Lower lobe of right lung (tissue), 2 donors: ENCODE results near the gene TFB2M. TPM values are rescaled to one million over a fixed set of nuclear protein-coding genes. Genes with fewer than 3 reads are reported as not detected.

Experiments
- ATAC-seq, 2 donors: fragments of 200-7000 bp; cut with Tn5 transposase; one replicate each; pipeline ENCODE4 v1.9.1; 2020 to 2022; ENCODE audit warnings: mild to moderate bottlenecking in 2 of 2, moderate library complexity in 2 of 2
- DNase-seq: peaks from one replicate; pipeline ENCODE4 v3.0.0-alpha.2; 2020
- H3K27ac ChIP-seq: fragments of 200-600 bp; one replicate; pipeline ENCODE4 v1.8.0; 2022
- H3K27me3 ChIP-seq: fragments of 200-600 bp; one replicate; pipeline ENCODE4 v1.8.0; 2022; ENCODE audit warnings: low read depth
- H3K36me3 ChIP-seq: fragments of 200-600 bp; one replicate; pipeline ENCODE4 v1.8.0; 2022; ENCODE audit warnings: mild to moderate bottlenecking
- H3K4me1 ChIP-seq: fragments of 200-600 bp; one replicate; pipeline ENCODE4 v1.8.0; 2022
- H3K4me3 ChIP-seq: fragments of 200-600 bp; one replicate; pipeline ENCODE4 v1.8.0; 2022; ENCODE audit warnings: mild to moderate bottlenecking
- H3K9me3 ChIP-seq: fragments of 200-600 bp; one replicate; pipeline ENCODE4 v1.8.0; 2022
- intact Hi-C: fragments of 100-400 bp; cut with DNase I; formaldehyde crosslinking; loops from one replicate; pipeline ENCODE4 v1.11.0; 2022
- total RNA-seq: library from RNA; stranded (reverse); fragmentation: NEBNext Ultra II Directional; extraction: Animal tissue kit (Norgen Biotek cat#: 25700); gene quantifications from one replicate; pipeline ENCODE4 v1.2.1, GENCODE V29; 2021
- TF ChIP-seq, protein P1 (sequence below): fragments of 200-600 bp; IDR thresholded peaks from one replicate; pipeline ENCODE4 v1.8.0; 2022; ENCODE audit warnings: antibody characterized with exemption, mild to moderate bottlenecking
- donor health status: DM: no; HTN: yes; CAD: no; lungs with severe emphysema.

TFB2M gene
- total RNA-seq, 1 donor from 2014 or later = 10.2 TPM

DNA sequence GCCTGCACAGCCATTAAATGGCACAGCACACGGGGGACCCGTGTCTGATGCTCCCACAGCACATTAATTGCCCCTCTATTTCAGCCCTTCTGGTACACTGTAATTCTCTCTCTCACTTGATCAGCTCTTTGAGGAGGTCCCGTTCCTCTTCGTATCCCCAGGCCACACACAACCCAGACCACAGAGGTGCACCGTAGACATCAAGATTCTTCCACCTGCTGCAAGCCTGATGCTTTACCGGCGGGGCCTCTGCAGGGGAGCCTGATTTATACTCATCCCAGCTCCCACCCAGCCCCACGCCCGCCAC is 59.7 kb downstream of the TFB2M start:
- TF ChIP-seq, protein P1, sequence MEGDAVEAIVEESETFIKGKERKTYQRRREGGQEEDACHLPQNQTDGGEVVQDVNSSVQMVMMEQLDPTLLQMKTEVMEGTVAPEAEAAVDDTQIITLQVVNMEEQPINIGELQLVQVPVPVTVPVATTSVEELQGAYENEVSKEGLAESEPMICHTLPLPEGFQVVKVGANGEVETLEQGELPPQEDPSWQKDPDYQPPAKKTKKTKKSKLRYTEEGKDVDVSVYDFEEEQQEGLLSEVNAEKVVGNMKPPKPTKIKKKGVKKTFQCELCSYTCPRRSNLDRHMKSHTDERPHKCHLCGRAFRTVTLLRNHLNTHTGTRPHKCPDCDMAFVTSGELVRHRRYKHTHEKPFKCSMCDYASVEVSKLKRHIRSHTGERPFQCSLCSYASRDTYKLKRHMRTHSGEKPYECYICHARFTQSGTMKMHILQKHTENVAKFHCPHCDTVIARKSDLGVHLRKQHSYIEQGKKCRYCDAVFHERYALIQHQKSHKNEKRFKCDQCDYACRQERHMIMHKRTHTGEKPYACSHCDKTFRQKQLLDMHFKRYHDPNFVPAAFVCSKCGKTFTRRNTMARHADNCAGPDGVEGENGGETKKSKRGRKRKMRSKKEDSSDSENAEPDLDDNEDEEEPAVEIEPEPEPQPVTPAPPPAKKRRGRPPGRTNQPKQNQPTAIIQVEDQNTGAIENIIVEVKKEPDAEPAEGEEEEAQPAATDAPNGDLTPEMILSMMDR = no peak
- intact Hi-C loops = no loop called here

DNA sequence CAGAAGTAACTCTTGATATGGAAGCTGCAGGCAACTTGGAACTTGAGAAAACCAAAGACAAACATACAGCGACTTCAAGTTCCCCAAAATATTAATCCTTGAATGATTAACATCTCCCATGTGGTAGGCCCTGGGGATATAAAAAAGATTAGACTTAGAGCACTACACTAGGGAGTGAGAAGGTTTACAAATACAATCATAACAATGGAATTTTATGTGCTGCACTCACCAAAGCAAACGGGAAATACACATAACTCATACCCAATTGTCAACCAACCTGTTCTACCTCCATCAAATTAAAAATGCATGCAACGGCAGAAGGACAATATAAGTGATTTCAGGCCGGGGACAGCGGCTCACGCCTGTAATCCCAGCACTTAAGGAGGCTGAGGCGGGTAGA is 62.7 kb downstream of the TFB2M start:
- no peaks in the 10 kb centered on the region for H3K36me3 ChIP-seq
- intact Hi-C loops = no loop called here
- TF ChIP-seq, protein P1 = no peak
- H3K4me3 ChIP-seq = no peak overlapping the region
- no peak overlapping the region for H3K27ac ChIP-seq
- ATAC-seq = peak in 1 of 2 donors; percentile 30
- H3K27me3 ChIP-seq = no peaks in the 10 kb centered on the region
- H3K4me1 ChIP-seq = peaks cover 7% of the 10 kb centered on the region
- H3K9me3 ChIP-seq = no peaks in the 10 kb centered on the region
- no peak for DNase-seq

More for the DNA sequence above, 59.7 kb downstream of the TFB2M start:
- Histone ChIP-seq H3K36me3 (no peaks in the 10 kb centered on the region), H3K4me3 (peak overlapping the region; percentile 89), H3K9me3 (no peaks in the 10 kb centered on the region), H3K4me1 (peaks cover 7% of the 10 kb centered on the region), H3K27ac (no peak overlapping the region), H3K27me3 (no peaks in the 10 kb centered on the region)
- DNase-seq (no peak), ATAC-seq (no peak)

DNA sequence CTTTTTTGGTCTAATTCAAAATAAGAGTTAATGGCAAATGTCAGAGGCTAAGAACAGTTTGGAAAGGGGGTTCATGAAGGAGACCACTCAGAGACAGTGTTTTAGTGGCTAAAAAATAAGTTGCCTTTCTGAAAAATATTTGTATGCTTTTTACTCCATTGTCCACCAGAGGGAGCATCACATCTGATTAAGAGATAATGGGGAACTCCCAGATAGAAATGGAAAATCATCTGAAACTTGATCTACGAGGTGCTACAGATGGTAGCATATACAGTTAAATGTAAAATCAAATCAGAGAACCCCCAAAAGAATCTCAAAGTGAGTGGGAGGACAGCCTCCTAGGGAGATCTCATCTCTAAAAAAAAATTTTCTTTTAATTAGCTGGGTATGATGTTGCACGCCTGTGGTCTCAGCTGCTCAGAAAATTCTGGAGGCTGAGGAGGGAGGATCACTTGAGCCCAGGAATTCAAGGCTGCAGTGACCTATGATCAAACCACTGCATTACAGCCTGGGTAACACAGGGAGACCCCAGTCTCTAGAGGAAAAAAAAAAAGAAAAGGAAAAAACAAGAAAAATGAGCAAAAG is 68.6 kb downstream of the TFB2M start:
- H3K27ac ChIP-seq = no peak overlapping the region
- H3K4me3 ChIP-seq = no peak overlapping the region
- no peaks in the 10 kb centered on the region for H3K36me3 ChIP-seq
- TF ChIP-seq, protein P1 = peak; percentile 64
- no peaks in the 10 kb centered on the region for H3K9me3 ChIP-seq
- DNase-seq (no peak), ATAC-seq (peak; percentile 62 to 67)
- intact Hi-C loops = no loop called here
- H3K27me3 ChIP-seq = no peaks in the 10 kb centered on the region
- no peaks in the 10 kb centered on the region for H3K4me1 ChIP-seq

DNA sequence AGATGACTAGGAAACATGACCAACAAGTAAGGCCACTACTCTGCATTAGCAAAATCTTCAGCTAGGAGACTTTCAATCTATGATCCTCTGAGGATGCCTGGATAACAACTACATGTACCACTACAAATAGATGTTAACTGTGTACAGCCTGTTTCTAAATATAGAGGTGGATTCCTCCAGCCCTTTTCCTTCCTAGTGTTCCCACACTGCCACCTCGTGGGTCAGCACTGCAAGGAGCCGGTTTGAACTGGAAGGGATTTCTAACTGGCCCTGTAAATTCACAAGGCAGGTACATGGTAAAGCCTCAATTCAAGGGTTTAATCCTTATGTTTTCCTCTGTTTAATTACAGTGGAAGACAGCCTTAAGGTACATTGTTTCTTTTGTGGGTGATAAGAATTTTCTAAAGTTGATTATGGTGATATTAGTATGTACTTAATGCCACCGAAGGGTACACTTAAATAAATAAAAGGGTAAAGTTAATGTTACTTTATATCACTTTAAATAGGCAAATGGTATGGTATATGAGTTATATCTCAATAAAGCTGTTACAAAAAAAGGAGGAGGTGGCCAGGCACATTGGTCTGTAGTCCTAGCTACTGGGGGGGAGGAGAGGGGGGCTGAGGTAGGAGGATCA is 73.3 kb downstream of the TFB2M start:
- no peaks in the 10 kb centered on the region for H3K9me3 ChIP-seq
- H3K36me3 ChIP-seq = no peaks in the 10 kb centered on the region
- TF ChIP-seq, protein P1 = peak; percentile 78
- H3K27me3 ChIP-seq = no peaks in the 10 kb centered on the region
- peak; percentile 83 for ATAC-seq
- no peak for DNase-seq
- no peaks in the 10 kb centered on the region for H3K4me1 ChIP-seq
- no peak overlapping the region for H3K27ac ChIP-seq
- intact Hi-C loops = no loop called here
- no peak overlapping the region for H3K4me3 ChIP-seq

DNA sequence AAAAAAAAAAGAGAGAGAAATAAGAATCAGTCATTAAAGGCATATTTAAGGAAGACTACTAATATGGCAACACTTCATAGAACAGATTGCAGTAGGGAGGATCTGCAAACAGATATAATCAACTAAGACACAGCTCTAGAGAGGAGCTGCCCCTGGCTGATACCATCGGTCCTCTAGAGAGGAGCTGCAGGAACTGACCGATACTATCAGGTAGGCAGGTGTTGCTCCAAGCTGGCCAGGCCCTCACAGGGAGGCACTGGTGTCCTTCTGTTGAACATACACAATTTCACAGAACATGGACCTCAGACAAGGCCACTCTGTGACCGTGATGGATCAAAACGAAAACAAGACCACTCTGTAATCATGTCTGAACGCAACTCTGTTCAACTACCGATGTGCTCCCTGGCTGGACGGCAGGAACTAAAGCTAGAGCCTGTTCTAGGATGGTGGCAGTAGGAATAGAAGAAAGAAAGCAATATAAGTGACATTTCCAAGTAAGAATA is 74.5 kb downstream of the TFB2M start:
- TF ChIP-seq, protein P1 = no peak
- intact Hi-C loops = no loop called here

More for the DNA sequence above, 74.5 kb downstream of the TFB2M start:
- H3K4me1 ChIP-seq = no peaks in the 10 kb centered on the region
- no peaks in the 10 kb centered on the region for H3K27me3 ChIP-seq
- no peaks in the 10 kb centered on the region for H3K9me3 ChIP-seq
- no peak for ATAC-seq
- no peak overlapping the region for H3K27ac ChIP-seq
- no peak overlapping the region for H3K4me3 ChIP-seq
- DNase-seq = no peak
- H3K36me3 ChIP-seq = no peaks in the 10 kb centered on the region

Other genes starting within 250 kb of the TFB2M start
- 20.5 TPM for gene SMYD3, start 59.0 kb downstream of the TFB2M start, total RNA-seq
- 31.4 TPM for gene CNST, start 195 bp upstream of the TFB2M start, total RNA-seq
- 35.3 TPM for gene SCCPDH, start 158.1 kb upstream of the TFB2M start, total RNA-seq